Measurements from ENCODE around the gene FGR. TPM values are rescaled to one million over a fixed set of nuclear protein-coding genes. Genes with fewer than 3 reads are reported as not detected.

FGR gene
- total and polyA plus RNA-seq, 2 of the 13 experiments (the other 11 are each of a cell fraction or from before 2014, with no cell fraction given), result not detected

DNA sequence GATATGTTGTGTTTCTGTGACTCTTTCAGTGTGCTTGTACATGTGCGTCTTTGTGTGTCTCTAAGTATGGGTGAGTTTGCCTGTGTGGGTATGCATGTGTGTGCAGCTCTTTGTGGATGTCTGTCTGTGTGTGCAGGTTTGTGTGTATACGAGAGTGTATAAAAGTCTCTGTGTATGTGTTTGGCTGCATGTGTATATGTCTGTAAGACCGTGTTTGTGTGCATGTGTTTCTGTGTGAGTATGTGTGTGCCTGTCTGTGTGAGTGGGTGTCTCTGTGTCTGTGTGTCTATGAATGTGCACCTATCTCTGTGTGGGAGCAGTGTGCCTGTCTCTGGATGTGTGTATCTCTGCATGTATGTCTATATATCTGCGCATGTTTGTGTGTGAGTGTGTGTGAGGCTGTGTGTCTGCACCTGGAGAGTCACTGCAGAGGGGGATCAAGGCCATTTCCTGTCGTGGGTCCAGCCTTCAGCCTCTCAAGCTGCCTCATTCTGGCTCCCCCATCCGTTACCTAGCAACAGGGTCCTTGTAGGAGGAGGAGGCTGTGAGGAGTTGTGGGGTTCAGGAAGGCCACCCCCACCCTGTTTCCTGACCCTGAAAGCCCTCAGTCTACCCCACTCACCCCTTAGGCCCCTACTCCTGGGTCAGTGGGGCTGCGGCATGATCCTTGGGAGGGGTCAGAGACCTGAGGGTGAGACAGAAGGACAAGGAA, 10.4 kb downstream of the FGR start:
- no peak for FAIRE-seq
- Histone ChIP-seq H3K79me2 (ENCODE audit: insufficient read depth, low read length) (no peaks in the 10 kb centered on the region), H3K27ac (ENCODE audit: extremely low read length, insufficient read depth, low read length) (no peak overlapping the region), H3K9me3 (ENCODE audit: low read length) (no peaks in the 10 kb centered on the region), H2AFZ (ENCODE audit: low read length) (no peak overlapping the region), H3K9ac (ENCODE audit: insufficient read depth, low read depth, low read length) (no peak overlapping the region), H3K4me3 (replicated peaks in 1 of 3; ENCODE audit: insufficient read depth in 1 of 3, low read depth in 2 of 3, low read length in 3 of 3) (no peak overlapping the region), H3K27me3 (ENCODE audit: control insufficient read depth in 1 of 2, insufficient read depth in 2 of 2, low read length in 2 of 2) (peaks cover 0 to 12% of the 10 kb centered on the region in 2 experiments; a peak in 2 of 5 replicates), H3K36me3 (replicated peaks in 1 of 2; ENCODE audit: control insufficient read depth in 1 of 2, insufficient read depth in 2 of 2, low read length in 2 of 2) (no peaks in the 10 kb centered on the region), H3K4me1 (ENCODE audit: insufficient read depth, low read length) (peaks cover 31% of the 10 kb centered on the region), H4K20me1 (ENCODE audit: insufficient read depth, low read length) (no peaks in the 10 kb centered on the region), H3K4me2 (ENCODE audit: low read depth, low read length) (no peak overlapping the region)
- intact Hi-C loops (cut with micrococcal nuclease; ENCODE audit: unreplicated experiment), result no loop called here
- TF ChIP-seq, protein P1, sequence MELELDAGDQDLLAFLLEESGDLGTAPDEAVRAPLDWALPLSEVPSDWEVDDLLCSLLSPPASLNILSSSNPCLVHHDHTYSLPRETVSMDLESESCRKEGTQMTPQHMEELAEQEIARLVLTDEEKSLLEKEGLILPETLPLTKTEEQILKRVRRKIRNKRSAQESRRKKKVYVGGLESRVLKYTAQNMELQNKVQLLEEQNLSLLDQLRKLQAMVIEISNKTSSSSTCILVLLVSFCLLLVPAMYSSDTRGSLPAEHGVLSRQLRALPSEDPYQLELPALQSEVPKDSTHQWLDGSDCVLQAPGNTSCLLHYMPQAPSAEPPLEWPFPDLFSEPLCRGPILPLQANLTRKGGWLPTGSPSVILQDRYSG (CRISPR knock-in tag; IDR thresholded peaks at IDR 0.05), result no peak
- TF ChIP-seq ZBED4 (CRISPR knock-in tag; IDR thresholded peaks at IDR 0.05; ENCODE audit: borderline replicate concordance) (no peak), MNT (IDR thresholded peaks at IDR 0.05) (0 out of 2 replicates have a peak, but pooled peaks have one; percentile 13)
- no TSS peak for BruUV-seq (replicated peaks)
- WGBS (ENCODE audit: low lambda C conversion rate), result 35% methylated on average over 4 of the region's 7 CpGs
- no peak for DNase-seq (ENCODE audit: low spot score)
- in situ Hi-C loops (cut with HindIII; ENCODE audit: extremely low pct_ligation_motif_present, low pct_unique_long_range_greater_than_20kb), result no loop called here
- no peak for ATAC-seq
- CTCF ChIA-PET (ENCODE audit: low intra/inter-chr PET ratio, low total read pairs), result no interaction called here
- POLR2A ChIA-PET, result no interaction called here
